Measurements from ENCODE around the gene FGF7.

DNA sequence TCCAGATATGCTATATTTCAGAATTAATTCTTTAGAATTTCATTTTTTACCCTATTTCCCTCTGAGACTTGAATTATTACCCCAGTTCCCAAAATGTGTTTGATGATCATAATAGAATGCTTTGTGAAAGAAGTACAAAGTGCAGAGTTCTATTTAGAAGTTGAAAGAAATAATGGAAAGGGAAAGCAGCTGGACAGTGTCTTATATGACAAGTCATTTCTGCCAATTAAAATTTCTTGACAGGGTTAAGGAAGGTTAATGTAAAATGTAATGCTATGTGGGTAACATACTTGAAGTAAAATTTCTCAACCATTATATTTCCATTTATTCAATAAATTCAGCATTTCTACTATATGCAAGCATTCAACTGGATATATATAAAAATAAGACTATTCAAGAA is 33.1 kb downstream of the FGF7 start:
- TF ChIP-seq, protein P1, sequence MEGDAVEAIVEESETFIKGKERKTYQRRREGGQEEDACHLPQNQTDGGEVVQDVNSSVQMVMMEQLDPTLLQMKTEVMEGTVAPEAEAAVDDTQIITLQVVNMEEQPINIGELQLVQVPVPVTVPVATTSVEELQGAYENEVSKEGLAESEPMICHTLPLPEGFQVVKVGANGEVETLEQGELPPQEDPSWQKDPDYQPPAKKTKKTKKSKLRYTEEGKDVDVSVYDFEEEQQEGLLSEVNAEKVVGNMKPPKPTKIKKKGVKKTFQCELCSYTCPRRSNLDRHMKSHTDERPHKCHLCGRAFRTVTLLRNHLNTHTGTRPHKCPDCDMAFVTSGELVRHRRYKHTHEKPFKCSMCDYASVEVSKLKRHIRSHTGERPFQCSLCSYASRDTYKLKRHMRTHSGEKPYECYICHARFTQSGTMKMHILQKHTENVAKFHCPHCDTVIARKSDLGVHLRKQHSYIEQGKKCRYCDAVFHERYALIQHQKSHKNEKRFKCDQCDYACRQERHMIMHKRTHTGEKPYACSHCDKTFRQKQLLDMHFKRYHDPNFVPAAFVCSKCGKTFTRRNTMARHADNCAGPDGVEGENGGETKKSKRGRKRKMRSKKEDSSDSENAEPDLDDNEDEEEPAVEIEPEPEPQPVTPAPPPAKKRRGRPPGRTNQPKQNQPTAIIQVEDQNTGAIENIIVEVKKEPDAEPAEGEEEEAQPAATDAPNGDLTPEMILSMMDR (IDR thresholded peaks at IDR 0.05): no peak
- TF ChIP-seq POLR2A (IDR thresholded peaks at IDR 0.05): no peak
